Central memory CD4-positive, alpha-beta T cell (primary cell): ENCODE results near the gene BLCAP.
A peak's percentile ranks its signal among the peaks of the same experiment; 100 is the strongest.
"Not testable (repeated sequence)": the region's sequence is repeated elsewhere in the genome, so short reads cannot be mapped to it uniquely, and the experiment has no call there.

Experiments used
- DNase-seq: peaks from one replicate; pipeline ENCODE4 v3.0.0; 2022

BLCAP gene

DNA sequence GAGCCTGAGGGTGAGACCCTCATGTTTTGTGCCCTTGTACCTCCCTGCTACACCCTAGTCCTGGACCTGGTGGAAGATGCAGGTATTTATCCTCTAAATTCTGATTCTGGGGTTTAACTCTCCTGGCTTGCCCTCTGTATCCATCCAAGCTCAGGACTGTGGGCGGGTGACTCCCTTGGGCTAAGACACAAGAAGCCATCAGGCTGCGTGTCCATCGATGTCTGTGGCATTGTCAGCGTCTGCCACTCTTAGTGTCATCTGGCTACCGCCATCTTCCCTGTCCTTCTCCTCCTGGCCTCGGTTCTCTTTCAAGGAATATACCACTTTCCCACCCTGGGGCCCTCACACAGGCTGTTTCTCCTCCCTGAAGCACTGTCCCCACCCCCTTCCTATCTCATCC is 28.9 kb upstream of the BLCAP start:
- no peak for DNase-seq

DNA sequence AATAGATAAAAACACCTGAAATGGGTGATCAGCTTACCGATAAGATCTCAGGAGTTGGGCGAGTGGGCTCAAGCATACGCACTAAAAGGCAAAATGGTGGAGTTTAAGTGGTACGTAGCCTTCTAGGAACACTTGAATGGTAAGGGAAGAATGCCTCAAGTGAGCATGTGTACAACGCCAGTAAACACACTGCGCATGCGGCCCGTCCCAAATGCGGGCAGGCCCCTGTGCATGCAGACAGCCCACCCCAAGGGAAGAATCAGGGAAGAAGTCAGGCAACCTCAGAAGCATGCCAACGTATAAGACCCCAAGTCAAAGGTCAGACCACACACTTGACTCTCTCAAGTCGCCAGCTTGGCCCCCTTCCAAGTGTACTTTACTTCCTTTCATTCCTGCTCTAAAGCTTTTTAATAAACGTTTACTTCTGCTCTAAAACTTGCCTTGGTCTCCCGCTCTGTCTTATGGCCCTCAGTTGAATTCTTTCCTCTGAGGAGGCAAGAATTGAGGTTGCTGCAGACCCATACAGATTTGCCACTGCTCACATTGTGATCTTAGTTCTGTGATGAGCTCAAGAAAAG is 27.1 kb upstream of the BLCAP start:
- DNase-seq = not testable (repeated sequence)

DNA sequence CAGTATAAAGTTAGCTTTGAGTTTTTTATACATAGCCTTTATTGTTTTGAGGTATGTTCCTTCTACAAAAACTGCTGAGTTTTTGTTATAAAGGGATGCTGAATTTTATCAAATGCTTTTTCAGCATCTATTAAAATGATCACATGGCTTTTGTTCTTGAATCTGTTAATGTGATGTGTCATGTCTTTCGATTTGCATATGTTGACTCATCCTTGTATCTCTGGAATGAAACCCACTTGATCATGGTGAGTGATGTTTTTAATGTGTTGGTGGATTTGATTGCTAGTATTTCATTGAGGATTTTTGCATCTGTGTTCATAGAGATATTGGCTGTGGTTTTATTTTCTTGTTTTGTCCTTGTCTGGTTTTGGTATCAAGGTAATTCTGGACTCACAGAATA is 24.7 kb upstream of the BLCAP start:
- no peak for DNase-seq

DNA sequence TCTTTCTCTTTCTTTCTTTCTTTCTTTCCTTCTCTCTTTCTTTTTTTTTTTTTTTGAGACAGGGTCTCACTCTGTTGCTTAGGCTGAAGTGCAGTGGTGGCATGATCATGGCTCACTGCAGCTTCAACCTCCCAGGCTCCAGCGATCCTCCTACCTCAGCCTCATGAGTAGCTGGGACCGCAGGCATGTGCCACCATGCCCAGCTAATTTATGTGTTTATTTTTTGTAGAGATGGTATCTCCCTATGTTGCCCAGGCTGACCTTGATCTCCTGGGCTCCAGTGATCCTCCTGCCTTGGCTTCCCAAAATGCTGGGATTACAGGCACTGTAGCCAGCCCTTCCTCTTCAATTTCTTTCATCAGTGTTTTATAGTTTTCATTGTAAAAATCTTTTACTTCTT is 24.0 kb upstream of the BLCAP start:
- DNase-seq = not testable (repeated sequence)

DNA sequence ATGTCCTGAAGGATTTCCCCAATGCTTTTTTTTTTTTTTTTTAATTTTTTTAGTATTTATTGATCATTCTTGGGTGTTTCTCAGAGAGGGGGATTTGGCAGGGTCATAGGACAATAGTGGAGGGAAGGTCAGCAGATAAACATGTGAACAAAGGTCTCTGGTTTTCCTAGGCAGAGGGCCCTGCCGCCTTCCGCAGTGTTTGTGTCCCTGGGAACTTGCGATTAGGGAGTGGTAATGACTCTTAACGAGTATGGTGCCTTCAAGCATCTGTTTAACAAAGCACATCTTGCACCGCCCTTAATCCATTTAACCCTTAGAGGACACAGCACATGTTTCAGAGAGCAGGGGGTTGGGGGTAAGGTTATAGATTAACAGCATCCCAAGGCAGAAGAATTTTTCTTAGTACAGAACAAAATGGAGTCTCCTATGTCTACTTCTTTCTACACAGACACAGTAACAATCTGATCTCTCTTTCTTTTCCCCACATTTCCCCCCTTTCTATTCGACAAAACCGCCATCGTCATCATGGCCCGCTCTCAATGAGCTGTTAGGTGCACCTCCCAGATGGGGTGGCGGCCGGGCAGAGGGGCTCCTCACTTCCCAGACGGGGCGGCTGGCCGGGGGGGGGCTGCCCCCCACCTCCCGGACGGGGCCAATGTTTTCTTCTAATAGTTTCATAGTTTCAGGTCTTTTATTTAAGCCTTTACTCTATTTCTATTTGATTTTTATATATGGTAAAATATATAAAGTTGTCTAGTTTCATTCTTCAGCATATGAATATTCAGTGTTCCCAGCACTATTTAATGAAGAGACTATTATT is 22.6 kb upstream of the BLCAP start:
- DNase-seq = not testable (repeated sequence)

DNA sequence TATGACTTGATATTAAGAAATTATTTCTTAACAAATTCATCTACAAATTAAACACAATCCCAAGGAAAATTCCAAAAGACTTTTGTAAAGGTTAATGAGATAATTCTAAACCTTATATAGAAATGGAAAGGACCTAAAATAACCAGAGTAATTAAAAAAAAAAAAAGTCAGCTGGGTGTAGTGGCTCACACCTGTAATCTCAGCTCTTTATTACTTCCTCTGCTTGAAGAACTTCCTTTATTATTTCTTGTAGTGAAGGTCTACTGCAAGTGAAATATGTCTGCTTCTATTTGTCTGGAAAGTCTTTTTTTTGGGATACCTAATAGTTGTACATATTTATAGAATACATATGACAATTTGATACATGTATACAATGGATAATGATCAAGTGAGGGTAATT is 20.2 kb upstream of the BLCAP start:
- no peak for DNase-seq

DNA sequence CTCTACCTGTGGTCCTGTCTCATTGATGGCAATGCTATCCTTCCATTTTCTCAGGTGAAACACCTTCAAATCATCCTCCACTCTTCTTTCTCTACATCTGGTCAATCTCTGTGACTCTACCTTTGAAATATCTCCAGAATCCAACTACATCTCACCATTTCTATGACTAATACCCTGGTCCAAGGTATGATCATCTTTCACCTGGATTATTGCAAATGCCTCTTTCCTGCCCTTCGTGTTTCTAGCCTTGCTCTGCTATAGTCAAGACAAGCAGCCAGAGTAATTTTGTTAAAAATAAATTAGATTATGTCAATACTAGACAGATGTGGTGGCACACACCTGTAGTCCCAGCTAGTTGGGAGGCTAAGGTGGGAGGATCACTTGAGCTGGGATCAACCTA is 17.8 kb upstream of the BLCAP start:
- no peak for DNase-seq

DNA sequence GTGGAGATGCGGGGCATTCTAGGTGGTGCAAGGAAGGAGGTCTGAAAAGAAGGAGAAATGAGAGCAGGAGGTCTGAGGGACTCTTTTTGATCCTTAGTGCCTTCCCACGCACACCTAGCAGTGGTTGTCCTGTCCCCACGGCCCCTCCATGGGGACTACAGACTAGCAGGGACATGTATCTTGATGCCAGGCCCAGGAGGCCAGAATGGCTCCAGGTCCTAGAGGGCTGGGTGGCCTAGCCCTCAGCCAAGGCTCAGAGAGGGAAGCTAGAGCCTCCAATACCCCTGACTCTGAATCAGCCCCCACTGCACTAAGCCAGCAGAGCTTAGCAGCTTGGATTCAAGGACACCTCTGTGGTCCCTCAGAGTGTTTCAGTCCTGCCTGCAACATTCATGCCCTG is 16.7 kb upstream of the BLCAP start:
- no peak for DNase-seq

DNA sequence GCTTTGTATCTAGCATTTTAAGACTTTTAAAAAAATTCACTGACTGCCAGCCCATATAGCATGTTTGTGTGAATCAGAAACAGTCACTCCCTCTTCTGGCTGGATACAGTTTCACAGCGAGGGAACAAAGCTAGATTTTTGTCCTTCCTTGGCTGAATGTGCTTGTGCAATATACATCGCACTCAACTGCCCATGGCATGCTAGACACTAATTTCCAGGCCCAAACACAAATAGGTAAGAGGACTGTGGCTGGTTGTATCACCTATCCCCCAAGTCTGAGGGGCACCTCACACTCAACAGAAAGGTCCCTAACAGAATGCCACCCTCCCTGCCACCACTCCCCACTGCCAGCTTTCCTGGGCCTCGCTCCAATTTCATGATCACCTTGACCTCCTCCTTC is 16.2 kb upstream of the BLCAP start:
- no peak for DNase-seq

DNA sequence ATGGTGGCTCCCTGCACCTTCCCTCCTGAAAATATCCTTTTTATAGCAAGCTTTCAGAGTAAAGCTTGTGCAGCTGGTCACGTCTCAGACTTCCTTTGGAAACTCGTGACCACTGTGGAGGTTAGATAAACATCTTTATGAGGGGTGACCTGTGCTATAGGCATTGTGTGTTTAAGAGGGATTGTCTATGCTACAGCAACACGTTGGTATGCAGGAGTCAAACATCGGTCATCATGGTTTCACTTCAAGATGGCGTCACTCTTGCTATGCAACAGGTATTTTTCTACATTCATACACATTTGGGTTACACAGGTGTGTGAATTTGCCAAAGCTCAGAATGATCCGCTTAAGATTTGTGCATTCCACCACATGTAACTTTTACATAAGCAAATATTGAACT is 14.6 kb upstream of the BLCAP start:
- no peak for DNase-seq

DNA sequence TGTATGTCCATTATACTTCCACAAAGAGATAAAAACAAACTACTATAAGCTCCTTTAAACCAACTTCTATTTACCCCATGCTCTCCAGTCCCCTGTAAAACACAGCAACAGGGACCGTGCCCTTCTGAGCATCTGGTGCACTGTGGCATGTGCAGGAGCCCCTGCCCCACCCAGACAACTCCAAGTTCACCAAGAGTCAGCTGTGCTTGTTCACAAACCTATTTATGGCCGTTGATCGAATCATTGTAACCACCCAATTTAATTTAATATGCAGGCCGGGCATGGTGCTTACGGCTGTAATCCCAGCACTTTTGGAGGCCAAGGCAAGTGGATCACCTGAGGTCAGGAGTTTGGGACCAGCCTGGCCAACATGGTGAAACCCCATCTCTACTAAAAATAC is 13.7 kb upstream of the BLCAP start:
- DNase-seq = no peak

DNA sequence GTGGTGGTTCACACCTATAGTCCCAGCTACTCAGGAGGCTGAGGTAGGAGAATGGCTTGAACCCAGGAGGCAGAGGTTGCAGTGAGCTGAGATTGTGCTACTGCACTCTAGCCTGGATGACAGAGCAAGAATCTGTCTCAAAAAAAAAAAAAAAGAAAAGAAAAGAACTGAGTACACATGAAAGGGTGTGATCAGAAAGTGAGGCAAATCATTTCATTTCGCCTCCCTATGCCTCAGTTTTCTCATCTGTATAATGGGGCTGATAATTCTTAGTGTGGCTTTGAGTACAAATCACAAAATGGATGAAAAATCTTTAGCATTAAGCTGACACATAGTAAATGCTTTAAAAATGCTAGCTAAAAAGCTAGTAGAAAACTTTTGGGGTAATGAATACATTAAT is 13.2 kb upstream of the BLCAP start:
- not testable (repeated sequence) for DNase-seq

DNA sequence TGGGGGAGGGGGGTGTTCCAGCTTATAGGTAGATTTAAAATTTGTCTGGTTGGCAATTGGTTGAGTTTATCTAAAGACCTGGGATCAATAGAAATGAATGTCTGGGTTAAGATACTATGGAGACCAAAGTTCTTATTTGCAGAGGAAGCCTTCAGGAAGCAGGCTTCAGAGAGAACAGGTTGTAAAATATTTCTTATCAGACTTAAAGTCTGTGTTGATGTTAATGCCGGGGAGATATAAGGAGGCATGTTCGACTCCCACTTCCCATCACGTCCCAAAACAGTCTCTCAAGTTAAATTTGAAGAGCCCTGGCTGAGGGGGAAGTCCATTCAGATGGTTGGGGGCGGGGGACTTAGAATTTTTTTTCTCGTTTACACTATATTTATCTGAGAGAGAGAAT is 12.3 kb upstream of the BLCAP start:
- DNase-seq = no peak

DNA sequence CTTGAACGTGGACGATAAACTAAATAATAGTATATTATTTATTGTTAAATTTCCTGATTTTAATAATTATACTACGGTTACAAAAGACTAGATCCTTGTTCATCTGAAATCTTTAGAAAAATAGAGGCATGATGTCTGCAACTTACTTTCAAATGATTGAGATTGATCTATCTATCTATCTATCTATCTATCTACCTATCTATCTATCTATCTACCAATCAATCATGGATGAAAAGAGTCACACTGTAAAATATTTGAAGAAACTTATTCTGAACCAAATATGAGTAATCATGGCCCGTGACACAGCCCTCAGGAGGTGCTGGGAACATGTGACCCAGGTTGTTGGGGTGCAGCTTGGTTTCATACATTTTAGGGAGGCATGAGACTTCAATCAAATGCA is 11.7 kb upstream of the BLCAP start:
- DNase-seq = no peak

DNA sequence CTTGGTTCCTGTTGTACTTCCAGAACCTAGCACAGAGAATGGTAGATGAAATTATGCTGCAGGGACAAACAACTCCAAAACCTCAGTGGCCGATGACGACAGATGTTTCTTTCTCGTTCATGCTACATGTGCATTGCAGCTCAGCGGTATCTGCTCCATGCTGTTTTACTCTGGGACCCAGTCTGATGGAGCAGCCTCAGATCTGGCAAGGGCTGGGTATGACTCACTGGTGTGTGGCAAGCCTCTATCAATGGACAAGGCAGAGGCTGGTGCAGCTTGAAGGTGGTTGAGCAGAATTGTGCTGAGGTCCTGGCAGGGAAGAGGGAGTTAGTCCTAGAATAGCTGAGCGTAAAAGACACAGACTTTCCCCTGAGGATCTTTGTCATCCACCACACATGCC is 10.3 kb upstream of the BLCAP start:
- no peak for DNase-seq

DNA sequence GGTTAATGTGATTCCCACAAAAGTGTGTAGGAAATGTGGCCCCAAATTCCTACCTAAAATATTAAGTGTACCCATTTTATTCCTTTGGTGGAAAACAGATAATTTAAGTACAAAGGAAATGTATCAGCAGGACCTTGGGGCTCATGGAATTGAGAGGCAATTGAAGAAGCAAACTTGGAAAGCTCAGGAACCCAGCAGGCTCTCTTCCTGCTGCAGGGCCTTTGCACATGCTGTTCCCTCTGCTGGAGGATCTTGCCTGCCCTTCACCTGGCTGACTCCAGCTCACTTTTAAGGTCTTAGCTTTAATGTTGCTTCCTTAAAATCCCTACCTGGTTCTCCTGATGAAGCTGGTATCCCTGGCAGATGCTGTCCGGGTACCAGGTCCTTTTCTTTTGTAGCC is 9.8 kb upstream of the BLCAP start:
- no peak for DNase-seq

DNA sequence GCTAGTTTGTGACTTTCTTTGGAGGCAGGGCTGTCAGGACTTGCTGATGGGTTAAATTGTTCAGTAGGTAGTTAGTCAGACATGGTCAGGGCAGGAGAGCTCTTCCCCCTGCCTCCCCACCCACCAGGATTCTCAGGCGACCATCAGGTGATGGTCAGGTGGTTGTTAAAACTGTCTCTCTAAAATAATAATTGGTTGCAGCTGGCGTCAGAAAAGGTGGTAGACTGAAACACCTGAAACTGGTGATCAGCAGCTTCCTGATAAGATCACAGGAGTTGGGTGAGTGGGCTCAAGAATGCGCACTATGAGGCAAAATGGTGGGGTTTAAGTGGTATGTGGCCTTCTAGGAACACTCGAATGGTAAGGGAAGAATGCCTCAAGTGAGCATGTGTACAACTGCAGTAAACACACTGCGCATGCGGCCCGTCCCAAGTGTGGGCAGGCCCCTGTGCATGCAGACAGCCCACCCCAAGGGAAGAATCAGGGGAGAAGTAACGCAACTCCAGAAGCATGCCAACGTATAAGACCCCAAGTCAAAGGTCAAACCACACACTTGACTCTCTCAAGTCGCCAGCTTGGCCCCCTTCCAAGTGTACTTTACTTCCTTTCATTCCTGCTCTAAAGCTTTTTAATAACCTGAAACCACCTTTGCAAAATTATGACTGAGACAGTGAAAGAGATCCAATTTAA is 7.9 kb upstream of the BLCAP start:
- DNase-seq = no peak

DNA sequence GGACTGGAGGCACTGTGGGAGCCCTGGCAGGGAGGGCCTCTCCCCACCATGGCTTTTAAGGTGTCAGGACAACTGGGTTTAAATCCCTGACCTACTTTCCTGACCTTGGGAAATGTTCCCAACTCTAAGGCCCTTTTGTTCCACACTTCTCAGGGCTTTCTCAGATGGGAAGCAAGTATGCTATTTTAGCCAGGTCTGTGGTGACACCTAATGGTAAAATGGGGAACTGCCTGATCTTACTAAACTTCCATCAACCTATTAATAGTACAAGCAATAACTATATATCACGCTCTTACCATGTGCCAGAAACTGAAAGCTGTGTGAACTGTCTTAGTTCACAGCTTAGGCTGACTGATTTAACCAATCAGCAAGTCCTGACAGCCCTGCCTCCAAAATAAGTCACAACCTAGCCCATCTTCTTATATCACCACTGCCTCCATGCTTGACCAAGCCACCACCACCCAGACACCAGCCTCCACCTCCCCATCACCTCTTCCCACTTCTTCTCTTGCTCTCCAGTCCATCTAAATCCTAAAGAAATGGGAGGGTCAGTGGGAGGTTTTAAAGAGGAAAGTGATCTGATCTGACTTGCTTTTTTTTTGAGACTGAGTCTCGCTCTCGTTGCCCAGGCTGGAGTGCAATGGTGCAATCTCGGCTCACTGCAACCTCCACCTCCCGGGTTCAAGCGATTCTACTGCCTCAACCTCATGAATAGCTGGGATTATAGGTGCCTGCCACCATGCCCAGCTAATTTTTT is 6.9 kb upstream of the BLCAP start:
- peak; percentile 60 for DNase-seq

DNA sequence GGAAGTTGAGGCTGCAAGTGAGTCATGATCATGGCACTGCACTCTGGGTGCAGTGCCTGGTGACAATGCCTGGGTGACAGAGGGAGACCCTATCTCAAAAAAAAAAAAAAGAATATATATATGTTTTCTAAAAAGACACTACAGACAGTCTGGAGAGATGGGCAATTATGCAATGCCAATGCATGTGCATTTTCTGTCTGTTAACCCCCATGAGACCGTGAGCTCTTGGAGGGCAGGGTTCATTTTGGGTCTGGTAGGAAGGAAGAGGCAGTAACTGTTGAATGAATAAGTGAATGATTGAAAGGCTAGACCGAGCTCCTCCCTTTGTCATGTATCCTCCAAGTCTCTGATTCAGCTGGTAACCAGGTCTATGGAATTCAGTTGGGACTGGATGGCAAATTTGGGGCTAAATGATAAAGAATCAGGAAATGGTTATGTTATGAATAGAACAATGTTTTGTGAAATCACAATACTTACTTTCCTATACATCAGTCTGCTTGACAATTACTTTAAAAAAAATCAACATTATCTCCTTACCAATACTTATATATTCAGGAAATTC is 5.6 kb upstream of the BLCAP start:
- DNase-seq = no peak

DNA sequence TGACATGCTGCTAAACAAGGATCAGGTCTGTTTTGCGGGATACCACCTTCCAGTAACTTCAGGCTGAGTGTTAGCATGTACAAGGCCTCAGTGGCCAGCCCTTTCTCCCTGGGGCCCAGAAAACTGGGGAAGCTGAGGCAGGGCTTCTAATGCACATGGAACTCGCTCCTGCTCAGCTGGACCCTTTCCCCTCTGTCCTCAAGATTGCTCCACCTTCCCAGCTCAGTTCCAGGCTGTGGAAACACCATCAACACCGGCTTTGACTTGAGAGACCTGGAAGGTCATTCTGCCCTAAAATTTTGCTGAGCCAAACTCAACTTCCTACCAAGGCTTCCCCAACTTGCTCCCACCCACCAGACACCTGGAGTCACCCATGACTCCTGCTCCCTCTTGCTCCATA is 4.2 kb upstream of the BLCAP start:
- DNase-seq = no peak

DNA sequence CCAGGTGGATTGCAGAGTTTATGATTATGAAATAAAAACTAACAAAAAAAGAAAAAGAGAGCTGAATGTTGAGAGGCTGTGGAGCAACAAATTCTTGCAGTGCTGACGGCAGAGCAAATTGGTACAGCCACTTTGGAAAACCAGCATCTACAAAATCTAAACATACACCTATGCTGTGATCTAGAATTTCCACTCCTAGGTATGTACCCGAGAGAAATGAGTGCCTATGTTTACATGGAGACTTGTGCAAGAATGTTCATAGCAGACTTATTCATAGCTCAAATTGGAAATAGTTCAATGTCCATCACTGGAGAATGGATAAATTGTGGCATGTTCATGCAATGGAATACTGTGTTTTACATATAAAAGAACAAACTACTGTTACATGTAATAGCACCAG is 3.0 kb upstream of the BLCAP start:
- no peak for DNase-seq

DNA sequence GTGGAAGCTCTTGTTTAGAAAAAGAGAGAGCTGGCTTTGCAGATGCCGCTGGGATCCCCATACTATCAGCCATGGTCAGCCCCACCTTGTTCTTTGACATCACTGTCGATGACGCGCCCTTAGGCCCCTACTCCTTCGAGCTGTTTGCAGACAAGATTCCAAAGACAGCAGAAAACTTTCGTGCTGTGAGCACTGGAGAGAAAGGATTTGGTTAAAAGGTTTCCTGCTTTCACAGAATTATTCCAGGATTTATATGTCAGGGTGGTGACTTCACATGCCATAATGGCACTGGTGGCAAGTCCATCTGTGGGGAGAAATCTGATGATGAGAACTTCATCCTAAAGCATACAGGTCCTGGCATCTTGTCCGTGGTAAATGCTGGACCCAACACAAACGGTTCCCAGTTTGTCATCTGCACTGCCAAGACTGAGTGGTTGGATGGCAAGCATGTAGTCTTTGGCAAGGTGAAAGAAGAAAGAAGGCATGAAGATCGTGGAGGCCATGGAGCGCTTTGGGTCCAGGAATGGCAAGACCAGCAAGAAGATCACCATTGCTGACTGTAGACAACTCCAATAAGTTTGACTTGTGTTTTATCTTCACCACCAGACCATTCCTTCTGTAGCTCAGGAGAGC is 2.4 kb upstream of the BLCAP start:
- DNase-seq = no peak
